Measurements from ENCODE around the gene DPH2.

GRCh38 chr1:43968348-43968948 lies 1.4 kb upstream of the DPH2 start:
- TF ChIP-seq CTCF (IDR thresholded peaks at IDR 0.05; ENCODE audit: borderline replicate concordance, extremely low read depth, low read length, poor library complexity, severe bottlenecking), result no peak
- TF ChIP-seq EZH2 (IDR thresholded peaks at IDR 0.05; ENCODE audit: borderline replicate concordance, low read depth, low read length, severe bottlenecking), result no peak

Measured in DND-41 (cell line).